K562 (cell line): ENCODE results near the gene ASZ1.

ENCODE experiments used
- CBX1 ChIP-seq: sonication (generic); IDR thresholded peaks from 2 replicates; pipeline ENCODE4 v1.6.1; 2016; ENCODE audit warnings: antibody characterized with exemption, low read depth, mild to moderate bottlenecking
- FOXK2 ChIP-seq, 2 experiments: fragments of 450-650 bp; IDR thresholded peaks in 1 of 2; conservative IDR thresholded peaks in 1 of 2; 2 replicates each; pipeline ENCODE4 v1.6.1; 2016; ENCODE audit warnings: low read depth in 2 of 2, mild to moderate bottlenecking in 1 of 2
- POLR2A ChIP-seq: fragments of 450-650 bp; conservative IDR thresholded peaks from 2 replicates; pipeline ENCODE4 v1.6.1; 2016
- POLR2AphosphoS5 ChIP-seq: IDR thresholded peaks from 2 replicates; pipeline ENCODE4 v1.6.1; 2011; ENCODE audit warnings: mild to moderate bottlenecking, low read depth, low read length, moderate library complexity; ENCODE audit not compliant: control insufficient read depth, insufficient read depth
- RAD51 ChIP-seq: fragments of 450-650 bp; IDR thresholded peaks from 2 replicates; pipeline ENCODE4 v1.7.1; 2016; ENCODE audit warnings: low read depth, mild to moderate bottlenecking, borderline replicate concordance
- ZNF785 ChIP-seq: fragments of 250-450 bp; sonication (Bioruptor Pico); IDR thresholded peaks from 2 replicates; pipeline ENCODE4 v1.4.0; 2020; ENCODE audit warnings: mild to moderate bottlenecking
- TF ChIP-seq, protein P1 (sequence below), 2 experiments: fragments of 450-650 bp; IDR thresholded peaks; 2 replicates each; pipeline ENCODE4 v1.6.1; 2016
- TF ChIP-seq, protein P2 (sequence below), 2 experiments: IDR thresholded peaks; 2 replicates each; pipeline ENCODE4 v1.6.1; 2011; ENCODE audit warnings: borderline replicate concordance in 1 of 2, control low read depth in 1 of 2, low read depth in 1 of 2, low read length in 1 of 2, mild to moderate bottlenecking in 1 of 2, mixed read lengths in 1 of 2, moderate library complexity in 1 of 2; ENCODE audit not compliant: insufficient read depth in 1 of 2, insufficient read length in 1 of 2, poor library complexity in 1 of 2, severe bottlenecking in 1 of 2; ENCODE audit errors: extremely low read depth in 1 of 2
- TF ChIP-seq, protein P3 (sequence below), 3 experiments: IDR thresholded peaks in 2 of 3; conservative IDR thresholded peaks in 1 of 3; 2 replicates each; pipeline ENCODE4 v1.5.1; 2011 to 2012; ENCODE audit warnings: low read length in 3 of 3, mild to moderate bottlenecking in 3 of 3, control low read depth in 2 of 3, improper control_type of control experiment in 1 of 3, inconsistent platforms in 1 of 3, low read depth in 1 of 3, mixed read lengths in 1 of 3, moderate library complexity in 1 of 3; ENCODE audit not compliant: insufficient read depth in 2 of 3

DNA sequence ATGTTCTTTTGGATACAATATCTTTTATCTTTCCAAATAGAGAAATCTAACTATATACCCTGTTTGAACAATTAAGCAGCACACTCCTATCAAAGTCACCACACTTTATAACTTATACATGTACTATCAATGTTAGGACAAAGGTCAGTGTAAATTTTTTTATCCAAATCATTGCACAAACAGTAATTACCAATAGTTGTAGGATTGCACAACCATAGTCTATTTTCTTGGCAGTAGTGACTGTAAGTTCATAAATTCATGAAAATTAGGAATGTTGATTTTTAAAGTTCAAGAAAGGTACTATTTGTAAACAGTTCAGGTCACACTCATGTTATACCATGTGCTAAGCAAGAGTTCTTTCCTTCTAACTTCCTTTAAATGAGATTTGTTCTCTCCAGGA lies 113.7 kb downstream of the ASZ1 start:
- no peak for TF ChIP-seq POLR2A
- TF ChIP-seq, protein P1, sequence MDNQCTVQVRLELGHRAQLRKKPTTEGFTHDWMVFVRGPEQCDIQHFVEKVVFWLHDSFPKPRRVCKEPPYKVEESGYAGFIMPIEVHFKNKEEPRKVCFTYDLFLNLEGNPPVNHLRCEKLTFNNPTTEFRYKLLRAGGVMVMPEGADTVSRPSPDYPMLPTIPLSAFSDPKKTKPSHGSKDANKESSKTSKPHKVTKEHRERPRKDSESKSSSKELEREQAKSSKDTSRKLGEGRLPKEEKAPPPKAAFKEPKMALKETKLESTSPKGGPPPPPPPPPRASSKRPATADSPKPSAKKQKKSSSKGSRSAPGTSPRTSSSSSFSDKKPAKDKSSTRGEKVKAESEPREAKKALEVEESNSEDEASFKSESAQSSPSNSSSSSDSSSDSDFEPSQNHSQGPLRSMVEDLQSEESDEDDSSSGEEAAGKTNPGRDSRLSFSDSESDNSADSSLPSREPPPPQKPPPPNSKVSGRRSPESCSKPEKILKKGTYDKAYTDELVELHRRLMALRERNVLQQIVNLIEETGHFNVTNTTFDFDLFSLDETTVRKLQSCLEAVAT (IDR thresholded peaks at IDR 0.05) = no peak
- TF ChIP-seq CBX1 = no peak
- TF ChIP-seq, protein P2, sequence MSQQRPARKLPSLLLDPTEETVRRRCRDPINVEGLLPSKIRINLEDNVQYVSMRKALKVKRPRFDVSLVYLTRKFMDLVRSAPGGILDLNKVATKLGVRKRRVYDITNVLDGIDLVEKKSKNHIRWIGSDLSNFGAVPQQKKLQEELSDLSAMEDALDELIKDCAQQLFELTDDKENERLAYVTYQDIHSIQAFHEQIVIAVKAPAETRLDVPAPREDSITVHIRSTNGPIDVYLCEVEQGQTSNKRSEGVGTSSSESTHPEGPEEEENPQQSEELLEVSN (IDR thresholded peaks at IDR 0.05; ENCODE audit: borderline replicate concordance in 1 of 2, extremely low read depth in 1 of 2, insufficient read depth in 1 of 2, insufficient read length in 1 of 2, low read depth in 1 of 2, low read length in 1 of 2, poor library complexity in 1 of 2, severe bottlenecking in 1 of 2) = no peak
- no peak for TF ChIP-seq FOXK2 (conservative IDR thresholded peaks at IDR 0.05 in 1 of 2, IDR thresholded peaks at IDR 0.05 in 1 of 2; ENCODE audit: low read depth in 2 of 2)
- TF ChIP-seq RAD51 = no peak
- no peak for TF ChIP-seq ZNF785 (CRISPR knock-in tag)
- no peak for TF ChIP-seq POLR2AphosphoS5
- TF ChIP-seq, protein P3, sequence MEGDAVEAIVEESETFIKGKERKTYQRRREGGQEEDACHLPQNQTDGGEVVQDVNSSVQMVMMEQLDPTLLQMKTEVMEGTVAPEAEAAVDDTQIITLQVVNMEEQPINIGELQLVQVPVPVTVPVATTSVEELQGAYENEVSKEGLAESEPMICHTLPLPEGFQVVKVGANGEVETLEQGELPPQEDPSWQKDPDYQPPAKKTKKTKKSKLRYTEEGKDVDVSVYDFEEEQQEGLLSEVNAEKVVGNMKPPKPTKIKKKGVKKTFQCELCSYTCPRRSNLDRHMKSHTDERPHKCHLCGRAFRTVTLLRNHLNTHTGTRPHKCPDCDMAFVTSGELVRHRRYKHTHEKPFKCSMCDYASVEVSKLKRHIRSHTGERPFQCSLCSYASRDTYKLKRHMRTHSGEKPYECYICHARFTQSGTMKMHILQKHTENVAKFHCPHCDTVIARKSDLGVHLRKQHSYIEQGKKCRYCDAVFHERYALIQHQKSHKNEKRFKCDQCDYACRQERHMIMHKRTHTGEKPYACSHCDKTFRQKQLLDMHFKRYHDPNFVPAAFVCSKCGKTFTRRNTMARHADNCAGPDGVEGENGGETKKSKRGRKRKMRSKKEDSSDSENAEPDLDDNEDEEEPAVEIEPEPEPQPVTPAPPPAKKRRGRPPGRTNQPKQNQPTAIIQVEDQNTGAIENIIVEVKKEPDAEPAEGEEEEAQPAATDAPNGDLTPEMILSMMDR (IDR thresholded peaks at IDR 0.05 in 2 of 3, conservative IDR thresholded peaks at IDR 0.05 in 1 of 3; ENCODE audit: insufficient read depth in 2 of 3, low read depth in 1 of 3, low read length in 3 of 3) = no peak
